Renal cortex interstitium (tissue), 15 donors: ENCODE measurements around the gene EIF3B. TPM values are rescaled to one million over a fixed set of nuclear protein-coding genes. Genes with fewer than 3 reads are reported as not detected.
"Not testable (repeated sequence)": the region's sequence is repeated elsewhere in the genome, so short reads cannot be mapped to it uniquely, and the experiment has no call there.

Experiments used
- DNase-seq, 11 donors: peaks; one replicate each; pipeline ENCODE4 v3.0.0-alpha.2; 2013; ENCODE audit warnings: low read depth in 9 of 11, low spot score in 4 of 11; ENCODE audit errors: extremely low read depth in 1 of 11
- long read RNA-seq, 16 experiments: transcript quantifications; one replicate each; lab custom pipeline, GENCODE V29; 2026
- polyA plus RNA-seq, 3 donors: library from polyadenylated mRNA; unstranded; fragments of 120-200 nt; gene quantifications; one replicate each; pipeline ENCODE4 v1.2.1, GENCODE V29; 2013; ENCODE audit not compliant: insufficient read length in 3 of 3

The EIF3B gene
- 100 to 1,000 TPM; 156 to 174 (median 160) TPM for polyA plus RNA-seq
- long read RNA-seq, donor 1, transcript EIF3B-202 (19 exons, 2,966 nt): major isoform, 6 of 9 reads
- long read RNA-seq, donor 1, partial matches to known transcripts: 0 of 9 reads
- long read RNA-seq, donor 1, other reads (novel, unspliced or antisense): 0 of 9 reads
- long read RNA-seq, donor 2, transcript EIF3B-202 (19 exons, 2,966 nt): major isoform, 16 of 35 reads
- long read RNA-seq, donor 2, partial matches to known transcripts: 12 of 35 reads
- long read RNA-seq, donor 2, other reads (novel, unspliced or antisense): 0 of 35 reads
- long read RNA-seq, donor 3, transcript EIF3B-201 (19 exons, 3,055 nt): major isoform, 12 of 23 reads
- long read RNA-seq, donor 3, transcript EIF3B-202 (19 exons, 2,966 nt): minor isoform, 9 of 23 reads
- long read RNA-seq, donor 3, partial matches to known transcripts: 0 of 23 reads
- long read RNA-seq, donor 3, other reads (novel, unspliced or antisense): 0 of 23 reads
- long read RNA-seq, donor 4, transcript EIF3B-201 (19 exons, 3,055 nt): minor isoform, 5 of 20 reads
- long read RNA-seq, donor 4, transcript EIF3B-202 (19 exons, 2,966 nt): major isoform, 12 of 20 reads
- long read RNA-seq, donor 4, partial matches to known transcripts: 0 of 20 reads
- long read RNA-seq, donor 4, other reads (novel, unspliced or antisense): 0 of 20 reads
- long read RNA-seq, donor 5: 0 reads
- long read RNA-seq, donor 6, transcript EIF3B-202 (19 exons, 2,966 nt): minor isoform, 6 of 22 reads
- long read RNA-seq, donor 6, transcript EIF3B-201 (19 exons, 3,055 nt): major isoform, 11 of 22 reads
- long read RNA-seq, donor 6, partial matches to known transcripts: 0 of 22 reads
- long read RNA-seq, donor 6, other reads (novel, unspliced or antisense): 0 of 22 reads
- long read RNA-seq, donor 7, partial matches to known transcripts: 16 of 26 reads
- long read RNA-seq, donor 7, other reads (novel, unspliced or antisense): 0 of 26 reads
- long read RNA-seq, donor 8: 0 reads
- long read RNA-seq, donor 9, transcript EIF3B-202 (19 exons, 2,966 nt): minor isoform, 5 of 24 reads
- long read RNA-seq, donor 9, transcript EIF3B-201 (19 exons, 3,055 nt): major isoform, 12 of 24 reads
- long read RNA-seq, donor 9, partial matches to known transcripts: 7 of 24 reads
- long read RNA-seq, donor 9, other reads (novel, unspliced or antisense): 0 of 24 reads
- long read RNA-seq, donor 10, transcript EIF3B-201 (19 exons, 3,055 nt): minor isoform, 7 of 16 reads
- long read RNA-seq, donor 10, transcript EIF3B-202 (19 exons, 2,966 nt): major isoform, 8 of 16 reads
- long read RNA-seq, donor 10, partial matches to known transcripts: 0 of 16 reads
- long read RNA-seq, donor 10, other reads (novel, unspliced or antisense): 0 of 16 reads
- long read RNA-seq, donor 11, transcript EIF3B-202 (19 exons, 2,966 nt): major isoform, 12 of 21 reads
- long read RNA-seq, donor 11, transcript EIF3B-201 (19 exons, 3,055 nt): minor isoform, 7 of 21 reads
- long read RNA-seq, donor 11, partial matches to known transcripts: 0 of 21 reads
- long read RNA-seq, donor 11, other reads (novel, unspliced or antisense): 0 of 21 reads
- long read RNA-seq, donor 12, transcript EIF3B-202 (19 exons, 2,966 nt): major isoform, 5 of 17 reads
- long read RNA-seq, donor 12, partial matches to known transcripts: 7 of 17 reads
- long read RNA-seq, donor 12, other reads (novel, unspliced or antisense): 0 of 17 reads
- long read RNA-seq, donor 13: 0 reads
- long read RNA-seq, donor 14, transcript EIF3B-201 (19 exons, 3,055 nt): major isoform, 9 of 17 reads
- long read RNA-seq, donor 14, transcript EIF3B-202 (19 exons, 2,966 nt): minor isoform, 8 of 17 reads
- long read RNA-seq, donor 14, partial matches to known transcripts: 0 of 17 reads
- long read RNA-seq, donor 14, other reads (novel, unspliced or antisense): 0 of 17 reads
- long read RNA-seq, donor 15, partial matches to known transcripts: 0 of 6 reads
- long read RNA-seq, donor 15, other reads (novel, unspliced or antisense): 0 of 6 reads
- long read RNA-seq, donor 16, transcript EIF3B-202 (19 exons, 2,966 nt): major isoform, 24 of 52 reads
- long read RNA-seq, donor 16, transcript EIF3B-201 (19 exons, 3,055 nt): minor isoform, 15 of 52 reads
- long read RNA-seq, donor 16, partial matches to known transcripts: 0 of 52 reads
- long read RNA-seq, donor 16, other reads (novel, unspliced or antisense): 11 of 52 reads

DNA sequence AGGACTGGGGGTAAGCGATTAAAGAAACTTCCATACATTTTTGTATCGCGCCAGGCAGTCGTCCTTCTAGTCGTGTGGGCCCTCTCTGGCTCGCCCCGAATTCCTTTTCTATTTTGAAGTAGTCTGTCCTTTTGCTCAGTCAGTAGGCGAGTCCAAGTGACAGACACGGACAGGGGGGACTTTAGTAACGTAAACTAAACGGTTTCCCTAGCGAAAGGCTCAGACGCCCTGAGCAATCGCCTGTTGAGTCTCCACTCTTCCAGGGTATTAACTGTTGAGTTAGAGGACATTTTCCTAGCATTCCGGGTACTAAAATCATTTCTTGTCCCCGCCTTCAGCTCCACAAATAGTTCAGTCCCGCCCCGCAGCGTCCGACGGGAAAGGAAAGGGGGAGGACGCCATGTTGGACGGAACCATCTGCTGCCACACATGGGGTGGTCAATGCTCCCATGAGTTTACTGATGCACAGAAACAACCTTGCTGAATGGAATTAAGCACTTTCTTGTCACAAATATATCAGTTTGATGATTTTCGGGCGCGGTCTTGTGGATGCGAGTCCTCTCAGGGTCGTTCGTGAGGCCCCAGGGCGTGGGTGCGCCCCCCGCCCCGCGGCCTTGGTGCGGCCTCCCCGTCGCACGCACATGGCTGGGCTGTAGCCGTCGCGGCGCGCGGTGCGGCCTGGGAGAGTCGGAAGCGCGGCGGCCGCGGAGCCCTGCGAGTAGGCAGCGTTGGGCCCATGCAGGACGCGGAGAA lies at the start of gene EIF3B:
Gene EIF3B, plus strand, starts transcription at position 642 of the 753 bp plus-strand sequence. Its CDS starts 95 bp downstream, at position 737.
- DNase-seq: peak; percentile 83 to 99 (median 91)

DNA sequence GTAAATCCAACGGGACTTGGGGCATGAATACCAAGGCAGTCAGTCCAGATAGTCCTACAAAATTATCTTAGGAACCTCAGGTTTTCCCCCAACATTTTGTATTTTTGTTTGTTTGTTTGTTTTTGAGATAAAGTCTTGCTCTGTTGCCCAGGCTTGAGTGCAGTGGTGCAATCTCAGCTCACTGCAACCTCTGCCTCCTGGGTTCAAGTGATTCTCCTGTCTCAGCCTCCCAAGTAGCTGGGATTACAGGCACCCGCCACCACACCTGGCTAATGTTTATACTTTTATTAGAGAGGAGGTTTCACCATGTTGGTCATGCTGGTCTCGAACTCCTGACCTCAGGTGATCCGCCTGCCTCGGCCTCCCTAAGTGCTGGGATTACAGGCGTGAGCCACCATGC lies 49.4 kb upstream of the EIF3B start:
- DNase-seq: not testable (repeated sequence)

DNA sequence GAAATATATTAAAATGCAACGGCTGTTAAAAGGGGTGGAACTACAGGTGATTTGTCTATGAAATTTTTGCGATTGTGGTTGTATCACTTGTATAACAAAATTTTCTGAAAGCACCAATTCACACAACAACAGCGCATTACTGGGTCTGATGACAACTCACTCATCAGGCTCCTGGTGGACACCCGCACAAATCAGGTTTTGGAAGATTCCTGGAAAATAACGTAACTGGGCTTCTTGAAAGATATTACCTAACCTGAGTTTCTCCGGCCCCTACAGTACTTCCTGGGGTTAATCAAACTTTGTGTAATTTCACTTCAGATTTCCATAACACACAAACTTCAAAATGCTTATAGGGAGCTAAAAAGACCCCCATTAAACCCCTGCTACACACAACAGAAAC lies 47.9 kb upstream of the EIF3B start:
- no peak for DNase-seq

DNA sequence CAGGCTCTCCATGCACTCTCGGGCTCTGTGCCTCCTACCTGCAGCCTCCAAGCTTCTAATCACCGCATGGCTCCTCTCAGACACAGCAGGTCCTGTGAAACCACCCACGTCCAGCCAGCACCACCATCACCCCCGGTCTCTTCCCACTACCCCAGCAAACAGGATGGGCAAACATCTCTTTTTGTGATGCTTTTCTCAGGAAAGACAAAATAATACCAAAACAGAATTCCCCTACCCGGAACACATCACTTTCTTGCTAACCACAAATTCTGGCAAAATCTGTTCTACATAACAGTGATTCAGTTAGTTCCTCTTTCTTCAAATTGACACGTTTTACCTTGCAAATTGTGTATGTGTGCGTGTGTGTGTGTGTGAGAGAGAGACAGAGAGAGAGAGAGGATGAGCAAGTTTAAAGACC lies 46.9 kb upstream of the EIF3B start:
- no peak for DNase-seq

DNA sequence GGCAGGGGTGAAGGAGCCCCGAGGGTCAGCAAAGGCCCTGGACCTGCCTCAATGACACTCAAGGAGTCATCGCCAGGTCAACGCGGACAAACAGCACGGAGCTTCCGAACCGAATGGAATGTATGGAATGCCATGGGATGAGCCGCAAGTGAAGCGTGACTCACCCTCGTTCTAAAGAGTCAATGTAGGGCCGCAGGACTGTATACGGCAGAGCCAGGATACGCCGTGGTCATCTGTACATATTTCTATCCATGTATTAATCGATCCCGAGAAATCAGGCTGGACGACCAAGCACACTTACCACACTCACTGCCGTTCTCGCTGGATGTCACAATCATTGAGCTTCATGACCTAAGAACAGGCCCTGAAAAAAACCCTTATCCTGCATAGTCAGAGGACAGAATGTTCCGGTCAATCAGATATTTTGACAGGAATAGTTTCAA lies 44.7 kb upstream of the EIF3B start:
- DNase-seq: peak in 7 of 11 donors; percentile 31 to 78 (median 47)

DNA sequence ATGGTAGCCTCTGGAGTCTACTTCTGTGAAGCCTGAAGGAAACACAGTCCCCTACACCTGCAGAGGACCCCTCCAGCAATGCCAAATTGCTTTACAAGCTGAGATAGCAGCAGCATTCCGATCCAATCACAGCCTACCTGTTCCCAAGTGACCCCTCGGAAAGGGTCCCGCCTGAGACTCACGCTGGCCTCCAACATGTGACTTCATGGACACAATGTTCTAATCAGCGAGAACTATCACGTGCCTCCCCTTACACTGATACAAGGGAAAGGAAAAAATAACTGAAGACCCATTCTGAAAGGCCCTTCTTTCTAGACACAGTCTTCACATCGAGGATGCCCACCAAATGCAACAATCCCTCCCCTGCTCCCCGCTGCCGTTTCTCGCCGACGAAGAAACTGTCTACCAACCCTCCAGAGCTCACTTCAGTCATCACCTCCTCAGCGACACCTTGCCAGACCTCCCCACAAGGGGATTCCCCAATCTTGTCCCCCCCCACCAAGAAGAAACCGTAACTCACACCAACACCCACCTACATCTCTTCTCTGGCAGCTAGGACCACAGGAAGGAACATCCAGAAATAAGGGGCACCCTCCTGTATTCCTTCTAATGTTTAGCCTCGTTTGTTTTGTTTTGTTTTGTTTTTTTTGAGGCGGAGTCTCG lies 42.2 kb upstream of the EIF3B start:
- no peak for DNase-seq

DNA sequence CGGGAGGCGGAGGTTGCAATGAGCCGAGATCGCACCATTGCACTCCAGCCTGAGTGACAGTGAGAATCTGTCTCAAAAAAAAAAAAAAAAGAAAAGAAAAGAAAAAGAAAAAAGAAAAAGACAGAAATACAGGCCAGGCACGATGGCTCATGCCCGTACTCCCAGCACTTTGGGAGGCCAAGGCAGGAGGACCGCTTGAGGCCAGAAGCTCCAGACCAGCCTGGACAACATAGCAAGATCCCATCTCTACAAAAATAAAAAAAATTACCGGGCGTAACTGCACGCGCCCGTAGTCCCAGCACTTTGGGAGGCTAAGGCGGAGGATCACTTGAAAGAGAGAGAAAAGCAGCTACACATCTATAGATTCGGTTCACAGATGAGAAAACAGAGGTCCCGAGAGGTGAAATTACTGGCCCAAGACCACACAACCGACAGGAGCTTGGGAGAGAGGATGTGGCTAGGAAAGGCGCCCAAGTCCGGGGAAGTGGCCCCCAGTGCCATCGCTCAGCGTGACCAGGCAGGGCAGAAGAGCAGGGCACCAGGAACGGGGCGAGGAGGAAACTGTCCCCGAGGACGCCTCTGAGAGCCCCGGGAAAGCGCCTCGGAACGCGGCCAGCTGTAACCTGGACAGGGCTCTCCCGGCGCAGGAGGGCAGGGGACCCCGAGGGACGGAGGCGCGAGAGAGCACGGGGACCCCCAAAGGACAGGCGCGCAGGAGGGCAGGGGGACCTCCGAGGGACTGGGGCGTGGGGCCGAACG lies 41.0 kb upstream of the EIF3B start:
- no peak for DNase-seq

DNA sequence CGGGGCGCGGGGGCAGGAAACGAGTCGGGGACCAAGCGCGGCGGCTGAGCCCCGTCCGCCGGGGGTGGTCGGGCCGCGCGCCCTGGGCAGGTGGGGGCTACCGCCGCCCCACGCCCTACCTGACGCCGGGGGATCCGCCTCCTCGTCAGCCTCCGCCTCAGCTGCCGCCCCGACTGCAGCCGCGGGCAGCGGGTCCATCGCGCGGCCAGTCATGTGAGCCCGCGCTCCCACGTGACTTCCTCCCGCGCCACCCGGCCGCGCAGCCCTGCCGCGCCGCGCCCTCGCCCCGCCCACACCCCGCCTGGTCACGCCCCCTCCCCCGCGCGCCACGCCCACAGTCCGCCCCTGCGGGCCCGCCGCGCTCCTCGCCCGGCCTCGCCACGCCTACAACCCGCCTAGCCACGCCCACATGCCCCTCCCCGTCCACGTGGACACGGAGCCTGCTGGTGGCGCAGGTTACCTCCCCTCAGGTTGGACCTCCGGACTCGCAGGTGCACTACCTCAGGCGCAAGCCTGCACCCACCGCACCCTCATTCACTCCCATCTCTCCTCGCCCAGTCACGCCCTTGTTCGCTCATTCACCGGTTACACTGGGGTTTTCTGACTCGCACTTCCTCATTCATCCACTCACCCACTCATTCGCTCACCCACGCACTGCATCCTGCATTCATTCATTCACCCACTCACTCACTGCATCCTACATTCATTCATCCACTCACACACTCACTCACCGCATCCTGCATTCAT lies 40.2 kb upstream of the EIF3B start, which contains the start of gene SNX8:
Gene SNX8, minus strand, starts transcription at position 233 of the 747 bp plus-strand sequence. Its CDS starts 20 bp downstream, at position 213.
- peak; percentile 47 to 80 (median 72) for DNase-seq

DNA sequence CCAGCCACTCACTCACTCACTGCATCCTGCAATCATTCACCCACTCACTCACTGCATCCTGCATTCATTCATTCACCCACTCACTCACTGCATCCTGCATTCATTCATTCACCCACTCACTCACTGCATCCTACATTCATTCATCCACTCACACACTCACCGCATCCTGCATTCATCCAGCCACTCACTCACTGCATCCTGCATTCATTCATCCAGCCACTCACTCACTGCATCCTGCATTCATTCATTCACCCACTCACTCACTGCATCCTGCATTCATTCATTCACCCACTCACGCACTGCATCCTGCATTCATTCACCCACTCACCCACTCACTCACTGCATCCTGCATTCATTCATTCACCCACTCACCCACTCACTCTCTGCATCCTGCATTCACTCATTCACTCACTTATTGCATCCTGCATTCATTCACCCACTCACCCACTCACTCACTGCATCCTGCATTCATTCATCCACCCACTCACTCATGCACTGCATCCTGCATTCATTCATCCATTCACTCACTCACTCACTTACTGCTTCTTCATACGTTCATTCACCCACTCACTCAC lies 39.6 kb upstream of the EIF3B start:
- not testable (repeated sequence) for DNase-seq

DNA sequence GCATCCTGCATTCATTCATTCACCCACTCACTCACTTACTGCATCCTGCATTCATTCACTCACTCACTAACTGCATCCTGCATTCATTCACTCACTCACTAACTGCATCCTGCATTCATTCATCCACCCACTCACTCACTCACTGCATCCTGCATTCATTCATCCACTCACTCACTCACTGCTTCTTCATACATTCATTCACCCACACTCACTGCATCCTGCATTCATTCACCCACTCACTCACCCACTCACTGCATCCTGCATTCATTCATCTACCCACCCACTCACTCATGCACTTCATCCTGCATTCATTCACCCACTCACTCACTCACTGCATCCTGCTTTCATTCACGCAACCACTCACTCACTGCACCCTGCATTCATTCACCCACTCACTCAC lies 38.8 kb upstream of the EIF3B start:
- no peak for DNase-seq

DNA sequence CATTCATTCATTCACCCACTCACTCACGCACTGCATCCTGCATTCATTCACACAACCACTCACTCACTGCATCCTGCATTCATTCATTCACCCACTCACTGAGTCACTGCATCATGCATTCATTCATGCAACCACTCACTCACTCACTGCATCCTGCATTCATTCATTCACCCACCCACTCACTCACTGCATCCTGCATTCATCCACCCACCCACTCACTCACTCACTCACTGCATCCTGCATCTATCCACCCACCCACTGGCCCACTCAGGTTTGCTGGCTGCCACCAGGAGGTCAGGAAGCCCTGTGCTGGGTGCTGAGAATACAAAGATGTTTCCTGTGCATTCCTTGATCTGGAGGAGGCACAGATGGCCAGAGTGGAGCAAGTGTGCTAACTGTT lies 38.0 kb upstream of the EIF3B start:
- no peak for DNase-seq

DNA sequence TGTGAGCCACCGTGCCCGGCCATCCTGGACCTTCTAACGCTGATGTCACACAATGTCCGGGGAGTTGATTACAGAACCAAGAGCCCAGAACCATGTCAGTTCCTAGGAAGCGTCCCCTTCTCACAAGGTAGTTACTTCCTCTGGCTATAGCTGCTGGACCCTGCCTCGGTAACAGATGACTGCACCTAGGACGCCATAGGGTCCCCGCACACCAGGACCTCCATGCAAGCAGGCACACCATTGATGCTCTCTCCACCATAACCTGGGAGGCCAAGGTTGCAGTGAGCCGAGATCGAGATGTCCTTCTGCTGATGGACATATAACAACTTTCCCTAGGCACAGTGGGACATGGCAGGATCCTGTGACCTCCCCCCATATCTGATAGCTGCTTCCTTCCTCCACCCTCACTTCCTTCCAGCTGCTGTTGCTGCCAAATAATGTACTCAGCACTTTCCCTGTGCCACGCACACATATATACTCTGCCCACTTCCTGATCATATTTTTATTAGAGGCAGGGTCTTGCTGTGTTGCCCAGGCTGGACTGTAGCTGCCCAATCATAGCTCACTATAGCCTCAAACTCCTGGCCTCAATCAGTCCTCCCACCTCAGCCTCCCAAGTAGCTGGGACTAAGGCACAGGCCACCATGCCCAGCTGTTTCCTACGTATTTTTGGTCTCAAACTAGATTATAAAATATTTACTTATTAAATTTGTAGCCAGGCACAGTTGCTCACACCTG lies 36.9 kb upstream of the EIF3B start:
- no peak for DNase-seq

DNA sequence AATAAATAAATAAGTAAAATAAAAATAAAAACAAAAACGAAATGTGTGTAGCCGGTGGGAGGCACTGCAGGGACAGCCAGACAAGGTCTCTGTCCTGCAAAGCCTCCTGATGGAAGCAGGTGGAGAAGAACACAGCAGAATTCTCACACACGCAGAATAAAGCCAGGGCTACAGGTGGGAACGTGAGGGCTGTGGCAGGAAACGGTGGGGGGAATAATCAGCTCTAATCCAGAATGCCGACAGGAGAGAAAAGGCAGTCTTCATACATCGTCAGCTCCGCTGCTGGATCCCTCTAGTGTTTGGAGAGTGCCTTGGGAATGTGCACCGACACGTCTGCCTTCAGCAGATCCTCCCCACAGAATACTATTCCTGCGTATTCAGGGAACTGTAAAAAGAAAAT lies 33.6 kb upstream of the EIF3B start:
- no peak for DNase-seq

DNA sequence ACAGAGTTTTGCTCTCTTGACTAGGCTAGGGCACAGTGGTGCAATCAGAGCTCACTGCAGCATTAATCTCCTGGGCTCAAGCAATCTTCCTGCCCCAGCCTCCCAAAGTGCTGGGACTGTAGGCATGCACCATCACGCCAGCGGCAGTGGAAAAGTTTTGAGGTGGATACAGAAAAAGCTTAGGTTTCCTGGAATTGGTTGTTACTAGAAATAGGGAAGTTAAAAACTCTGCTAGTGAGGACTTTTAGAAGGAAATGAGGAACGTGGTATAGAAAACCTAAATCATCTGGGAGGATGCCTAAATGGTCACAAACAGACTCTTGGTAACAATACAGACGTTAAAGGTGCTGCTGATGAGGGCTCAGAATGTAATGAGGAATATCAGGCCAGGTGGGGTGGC lies 29.5 kb upstream of the EIF3B start:
- DNase-seq: no peak
